GM19467 (cell line): Measurements from ENCODE around the gene PIK3R5.
A peak's percentile ranks its signal among the peaks of the same experiment; 100 is the strongest.
"Not testable (repeated sequence)": the region's sequence is repeated elsewhere in the genome, so short reads cannot be mapped to it uniquely, and the experiment has no call there.

Experiments used
- ATAC-seq: cut with Tn5 transposase; IDR thresholded peaks from one replicate; pipeline ENCODE4 v1.9.1; 2021; ENCODE audit warnings: mild to moderate bottlenecking, moderate library complexity; ENCODE audit not compliant: unreplicated experiment

PIK3R5 gene

GRCh38 chr17:8861495-8862181, 103.9 kb downstream of the PIK3R5 start:
- no peak for ATAC-seq

- ATAC-seq: no peak
Observed at GRCh38 chr17:8859804-8860430, 105.6 kb downstream of the PIK3R5 start.

- no peak for ATAC-seq
Observed at GRCh38 chr17:8859027-8859803, 106.3 kb downstream of the PIK3R5 start.

GRCh38 chr17:8857919-8858318, 107.6 kb downstream of the PIK3R5 start:
- ATAC-seq: peak; percentile 44

- ATAC-seq: no peak
Observed at GRCh38 chr17:8856869-8857575, 108.5 kb downstream of the PIK3R5 start.

- not testable (repeated sequence) for ATAC-seq
Observed at GRCh38 chr17:8856205-8856603, 109.3 kb downstream of the PIK3R5 start.

GRCh38 chr17:8855477-8856204, 109.9 kb downstream of the PIK3R5 start:
- ATAC-seq: no peak

- ATAC-seq: no peak
Observed at GRCh38 chr17:8851600-8851999, 113.9 kb downstream of the PIK3R5 start.

GRCh38 chr17:8849311-8850041, 116.0 kb downstream of the PIK3R5 start:
- no peak for ATAC-seq

- ATAC-seq: no peak
Observed at GRCh38 chr17:8847891-8848290, 117.6 kb downstream of the PIK3R5 start.

- no peak for ATAC-seq
Observed at GRCh38 chr17:8846768-8847211, 118.7 kb downstream of the PIK3R5 start.

- ATAC-seq: no peak
Observed at GRCh38 chr17:8844229-8845218, 121.0 kb downstream of the PIK3R5 start.

GRCh38 chr17:8843344-8843743, 122.2 kb downstream of the PIK3R5 start:
- no peak for ATAC-seq

GRCh38 chr17:8841844-8842243, 123.7 kb downstream of the PIK3R5 start:
- no peak for ATAC-seq

GRCh38 chr17:8839410-8839935, 126.0 kb downstream of the PIK3R5 start:
- ATAC-seq: no peak

- ATAC-seq: no peak
Observed at GRCh38 chr17:8838551-8839095, 126.9 kb downstream of the PIK3R5 start.

GRCh38 chr17:8837563-8838075, 127.9 kb downstream of the PIK3R5 start:
- ATAC-seq: no peak
